ENCODE measurements around the gene NUCKS1.

GRCh38 chr1:205777994-205778393, 28.0 kb upstream of the NUCKS1 start:
- TF ChIP-seq EZH2 (IDR thresholded peaks at IDR 0.05) = no peak
- no peak for TF ChIP-seq POLR2AphosphoS5 (IDR thresholded peaks at IDR 0.05; ENCODE audit: borderline replicate concordance, low read depth, low read length)

Measured in SK-N-MC (cell line).